Sigmoid colon (tissue), 7 donors: ENCODE data around the gene MRPL43. TPM values are rescaled to one million over a fixed set of nuclear protein-coding genes. Genes with fewer than 3 reads are reported as not detected.

Experiments
- DNase-seq: peaks from one replicate; pipeline ENCODE4 v3.0.0-alpha.2; 2019
- H3K27ac ChIP-seq, 4 donors: fragments of 200-600 bp; sonication (generic); one replicate each; pipeline ENCODE4 v1.5.1; 2016 to 2019; ENCODE audit warnings: mild to moderate bottlenecking in 1 of 4
- H3K27me3 ChIP-seq, 3 donors: fragments of 200-600 bp; sonication (generic); one replicate each; pipeline ENCODE4 v1.5.1; 2019; ENCODE audit warnings: mild to moderate bottlenecking in 1 of 3
- H3K36me3 ChIP-seq, 4 donors: fragments of 200-600 bp; sonication (generic); one replicate each; pipeline ENCODE4 v1.5.1; 2016 to 2019
- H3K4me1 ChIP-seq, 4 donors: fragments of 200-600 bp; sonication (generic); one replicate each; pipeline ENCODE4 v1.5.1; 2017 to 2019
- H3K4me3 ChIP-seq, 4 donors: fragments of 200-600 bp; sonication (generic); one replicate each; pipeline ENCODE4 v1.5.1; 2017 to 2019; ENCODE audit warnings: mild to moderate bottlenecking in 2 of 4, moderate library complexity in 1 of 4
- H3K9me3 ChIP-seq, 4 donors: fragments of 200-600 bp in 3 of 4; sonication (generic) in 3 of 4; one replicate each; pipeline versions ENCODE4 v1.5.1 to v1.6.1; 2013 to 2019
- CTCF ChIP-seq, 4 experiments: fragments of 450-650 bp in 3 of 4; fragments of 200-600 bp in 1 of 4; IDR thresholded peaks; one replicate each; pipeline ENCODE4 v1.5.1; 2016 to 2019; ENCODE audit warnings: antibody characterized with exemption in 4 of 4, mild to moderate bottlenecking in 3 of 4, moderate library complexity in 2 of 4
- EP300 ChIP-seq, 4 donors: sonication (generic); formaldehyde crosslinking; IDR thresholded peaks; one replicate each; pipeline ENCODE4 v1.6.1; 2017; ENCODE audit warnings: antibody characterized with exemption in 4 of 4
- POLR2A ChIP-seq, 2 donors: fragments of 450-650 bp; IDR thresholded peaks; one replicate each; pipeline ENCODE4 v1.6.1; 2016; ENCODE audit warnings: antibody characterized with exemption in 2 of 2, mild to moderate bottlenecking in 2 of 2, moderate library complexity in 2 of 2
- POLR2AphosphoS5 ChIP-seq, 4 donors: sonication (generic); formaldehyde crosslinking; IDR thresholded peaks; one replicate each; pipeline ENCODE4 v1.6.1; 2017; ENCODE audit warnings: antibody characterized with exemption in 4 of 4
- WGBS, 2 donors: extraction: QIAGEN DNeasy Blood & Tissue Kit; methylation state at CpG; one replicate each; pipeline ENCODE4 v1.1.7; 2013; 5-methylcytosine and 5-hydroxymethylcytosine counted together
- intact Hi-C: fragments of 100-400 bp; cut with DNase I; formaldehyde crosslinking; loops from one replicate; pipeline ENCODE4 v1.15.1; 2023
- polyA plus RNA-seq, 3 donors: library from polyadenylated mRNA; stranded (reverse); fragments of 200-250 nt; gene quantifications; one replicate each; pipeline ENCODE4 v1.2.3, GENCODE V29; 2013
- total RNA-seq, 4 donors: library from RNA; depleted of rRNA; stranded (reverse); fragments of >200 nt; gene quantifications; one replicate each; pipeline ENCODE4 v1.1.0, GENCODE V29; 2016
- donor health status: healthy with polysubstance abuse.
- donor health status: Bipolar disorder and iron deficiency.
- donor health status: healthy.

Gene MRPL43
- total and polyA plus RNA-seq, 7 donors = 73.8 to 119 (median 88.4) TPM

GRCh38 chr10:101030496-101031127 is 43.3 kb upstream of the MRPL43 start:
- H3K4me3 ChIP-seq = peak overlapping the region; percentile 66 to 85 (median 76)

GRCh38 chr10:101029520-101030295 is 42.4 kb upstream of the MRPL43 start:
- WGBS, 2 donors = 72 to 75% methylated on average over 27 of the region's 27 CpGs
- peaks cover 0 to 10% (median 0%) of the 10 kb centered on the region in 3 donors for H3K27me3 ChIP-seq
- DNase-seq = no peak
- H3K9me3 ChIP-seq = no peaks in the 10 kb centered on the region
- intact Hi-C loops = loop anchor here (5.0 to 10.0 kb wide), 2 partner anchors 38 to 325 kb away; partner anchors contain the start of gene BTRC
- no peak overlapping the region for H3K27ac ChIP-seq
- H3K4me3 ChIP-seq = no peak overlapping the region
- H3K4me1 ChIP-seq = peaks cover 0 to 28% (median 20%) of the 10 kb centered on the region in 4 donors
- peaks cover 0 to 3% (median under 1%) of the 10 kb centered on the region in 4 donors for H3K36me3 ChIP-seq
- no peak for TF ChIP-seq POLR2A (IDR thresholded peaks at IDR 0.05)
- TF ChIP-seq CTCF (IDR thresholded peaks at IDR 0.05) = no peak
- TF ChIP-seq POLR2AphosphoS5 (IDR thresholded peaks at IDR 0.05) = no peak

More at GRCh38 chr10:101030496-101031127, 43.3 kb upstream of the MRPL43 start:
- no peak for DNase-seq
- Histone ChIP-seq H3K4me1 (peaks cover 0 to 28% (median 20%) of the 10 kb centered on the region in 4 donors), H3K27me3 (peaks cover 0 to 10% (median 0%) of the 10 kb centered on the region in 3 donors), H3K9me3 (no peaks in the 10 kb centered on the region), H3K27ac (peak overlapping the region; percentile 91 to 98 (median 96)), H3K36me3 (peaks cover 2 to 10% (median 8%) of the 10 kb centered on the region in 4 donors)
- WGBS, 2 donors = 6 to 11% methylated on average over 25 of the region's 25 CpGs
- TF ChIP-seq POLR2AphosphoS5 (IDR thresholded peaks at IDR 0.05) = no peak
- TF ChIP-seq POLR2A (IDR thresholded peaks at IDR 0.05) = no peak
- TF ChIP-seq EP300 (IDR thresholded peaks at IDR 0.05) = no peak
- TF ChIP-seq CTCF (IDR thresholded peaks at IDR 0.05) = no peak
- intact Hi-C loops = loop anchor here (5.0 to 10.0 kb wide), 2 partner anchors 37 to 324 kb away; partner anchors contain the start of gene BTRC

GRCh38 chr10:101028446-101029337 is 41.4 kb upstream of the MRPL43 start:
- WGBS, 2 donors = 62 to 65% methylated on average over 7 of the region's 7 CpGs
- peak; percentile 63 for DNase-seq
- no peaks in the 10 kb centered on the region for H3K9me3 ChIP-seq
- no peak for TF ChIP-seq POLR2A (IDR thresholded peaks at IDR 0.05)
- TF ChIP-seq POLR2AphosphoS5 (IDR thresholded peaks at IDR 0.05) = no peak
- no peak for TF ChIP-seq EP300 (IDR thresholded peaks at IDR 0.05)
- no peak for TF ChIP-seq CTCF (IDR thresholded peaks at IDR 0.05)
- H3K4me3 ChIP-seq = no peak overlapping the region
- H3K27ac ChIP-seq = no peak overlapping the region
- intact Hi-C loops = no loop called here
- no peaks in the 10 kb centered on the region for H3K36me3 ChIP-seq
- peaks cover 0 to 28% (median 20%) of the 10 kb centered on the region in 4 donors for H3K4me1 ChIP-seq
- peaks cover 0 to 10% (median 0%) of the 10 kb centered on the region in 3 donors for H3K27me3 ChIP-seq

- peaks cover 0 to 10% (median 0%) of the 10 kb centered on the region in 3 donors for H3K27me3 ChIP-seq
- no peak for TF ChIP-seq POLR2AphosphoS5 (IDR thresholded peaks at IDR 0.05)
- no peak for TF ChIP-seq EP300 (IDR thresholded peaks at IDR 0.05)
- TF ChIP-seq POLR2A (IDR thresholded peaks at IDR 0.05) = no peak
- no peak for TF ChIP-seq CTCF (IDR thresholded peaks at IDR 0.05)
- H3K36me3 ChIP-seq = no peaks in the 10 kb centered on the region
- no peaks in the 10 kb centered on the region for H3K9me3 ChIP-seq
- H3K4me3 ChIP-seq = no peak overlapping the region
- peaks cover 0 to 15% (median 8%) of the 10 kb centered on the region in 4 donors for H3K4me1 ChIP-seq
- no peak overlapping the region for H3K27ac ChIP-seq
- no peak for DNase-seq
- 77 to 81% methylated on average over 10 of the region's 10 CpGs for WGBS, 2 donors
- intact Hi-C loops = no loop called here
Measured at GRCh38 chr10:101027106-101027720, 39.9 kb upstream of the MRPL43 start.
